DND-41 (cell line): ENCODE data around the gene SART1.

Experiments
- CTCF ChIP-seq: IDR thresholded peaks from 2 replicates; pipeline ENCODE4 v1.5.1; 2012; ENCODE audit warnings: borderline replicate concordance, low read length, moderate library complexity, mild to moderate bottlenecking; ENCODE audit not compliant: poor library complexity, severe bottlenecking; ENCODE audit errors: extremely low read depth
- EZH2 ChIP-seq: IDR thresholded peaks from 3 replicates; pipeline ENCODE4 v1.6.1; 2012; ENCODE audit warnings: borderline replicate concordance, low read depth, mild to moderate bottlenecking, moderate library complexity, low read length, inconsistent platforms; ENCODE audit not compliant: severe bottlenecking

- TF ChIP-seq CTCF (no peak), EZH2 (no peak)
These were observed 52.2 kb downstream of the SART1 start for GRCh38 chr11:66013762-66014100.
